Spleen (tissue), 11 donors: ENCODE data around the gene CYSLTR1. TPM values are rescaled to one million over a fixed set of nuclear protein-coding genes. Genes with fewer than 3 reads are reported as not detected.

Source experiments
- DNase-seq: peaks from one replicate; pipeline ENCODE4 v3.0.0-alpha.2; 2020
- H3K27ac ChIP-seq, 8 donors: fragments of 200-600 bp; sonication (generic) in 7 of 8; 1 replicate in 4 of 8; 2 replicates in 4 of 8; pipeline versions ENCODE4 v1.5.0 to v1.8.0; 2016 to 2021; ENCODE audit warnings: inconsistent platforms in 4 of 8, mild to moderate bottlenecking in 4 of 8, moderate library complexity in 1 of 8
- H3K27me3 ChIP-seq, 7 donors: fragments of 200-600 bp; sonication (generic) in 6 of 7; replicated peaks in 1 of 7; 1 replicate in 4 of 7; 2 replicates in 3 of 7; pipeline versions ENCODE4 v1.5.0 to v1.8.0; 2016 to 2021; ENCODE audit warnings: inconsistent platforms in 3 of 7, mild to moderate bottlenecking in 1 of 7
- H3K36me3 ChIP-seq, 6 donors: fragments of 200-600 bp; sonication (generic) in 5 of 6; 1 replicate in 4 of 6; 2 replicates in 2 of 6; pipeline versions ENCODE4 v1.5.0 to v1.8.0; 2016 to 2021; ENCODE audit warnings: inconsistent platforms in 2 of 6
- H3K4me1 ChIP-seq, 6 donors: fragments of 200-600 bp; sonication (generic) in 5 of 6; 1 replicate in 3 of 6; 2 replicates in 3 of 6; pipeline versions ENCODE4 v1.5.0 to v1.8.0; 2016 to 2021; ENCODE audit warnings: inconsistent platforms in 3 of 6
- H3K4me3 ChIP-seq, 8 donors: fragments of 200-600 bp; sonication (generic) in 7 of 8; 1 replicate in 4 of 8; 2 replicates in 4 of 8; pipeline versions ENCODE4 v1.5.0 to v1.8.0; 2016 to 2021; ENCODE audit warnings: inconsistent platforms in 4 of 8, mild to moderate bottlenecking in 4 of 8, moderate library complexity in 2 of 8
- H3K9me3 ChIP-seq, 8 donors: fragments of 200-600 bp; sonication (generic) in 7 of 8; 1 replicate in 4 of 8; 2 replicates in 4 of 8; pipeline versions ENCODE4 v1.5.0 to v1.8.0; 2016 to 2021; ENCODE audit warnings: inconsistent platforms in 4 of 8
- POLR2A ChIP-seq, 3 donors: fragments of 450-650 bp; IDR thresholded peaks; one replicate each; pipeline ENCODE4 v1.5.1; 2017; ENCODE audit warnings: antibody characterized with exemption in 3 of 3, mild to moderate bottlenecking in 1 of 3
- POLR2AphosphoS5 ChIP-seq, 3 donors: sonication (generic); formaldehyde crosslinking; IDR thresholded peaks; one replicate each; pipeline ENCODE4 v1.5.1; 2017; ENCODE audit warnings: antibody characterized with exemption in 3 of 3
- WGBS, 5 donors: extraction: QIAGEN DNeasy Blood & Tissue Kit in 3 of 5; methylation state at CpG; one replicate each; pipeline versions ENCODE4 v1.1.5 to v1.1.7; 2013 to 2018; 5-methylcytosine and 5-hydroxymethylcytosine counted together
- intact Hi-C: fragments of 100-400 bp; cut with DNase I; formaldehyde crosslinking; loops from one replicate; pipeline ENCODE4 v1.15.0; 2023; ENCODE audit warnings: low total_unique reads
- polyA plus RNA-seq, 3 donors: library from polyadenylated mRNA; stranded (reverse); fragments of 200-250 nt; gene quantifications; one replicate each; pipeline ENCODE4 v1.2.1, GENCODE V29; 2013
- total RNA-seq, 7 donors: library from RNA; depleted of rRNA in 3 of 7; stranded (reverse); fragments of >200 nt in 3 of 7; fragmentation: NEBNext Ultra II Directional in 4 of 7; extraction: Animal tissue kit (Norgen Biotek cat#: 25700) in 4 of 7; gene quantifications; one replicate each; pipeline versions ENCODE4 v1.1.0 to v1.2.1, GENCODE V29; 2016 to 2021
- TF ChIP-seq, protein P1 (sequence below), 11 experiments: fragments of 200-600 bp in 7 of 11; fragments of 450-650 bp in 4 of 11; sonication (generic) in 4 of 11; IDR thresholded peaks in 8 of 11; conservative IDR thresholded peaks in 3 of 11; 1 replicate in 7 of 11; 2 replicates in 4 of 11; pipeline versions ENCODE4 v1.4.0 to v1.8.0; 2016 to 2021; ENCODE audit warnings: antibody characterized with exemption in 11 of 11, inconsistent platforms in 4 of 11, mild to moderate bottlenecking in 1 of 11
- donor health status: healthy with polysubstance abuse.
- donor health status: DM: no; HTN: no; CAD: no; lungs with moderate emphysema.
- donor health status: DM: no; HTN: no; CAD: no.
- donor health status: Bipolar disorder and iron deficiency.
- donor health status: healthy.
- donor health status: DM: no; HTN: no; CAD: no.
- donor health status: DM: yes; HTN: yes; CAD: no.

CYSLTR1 gene
- total and polyA plus RNA-seq, 10 donors = 10.5 to 31.5 (median 16.3) TPM

- 88 to 94% (median 90%) methylated on average over 4 of the region's 4 CpGs for WGBS, 5 donors
- no peak for TF ChIP-seq POLR2AphosphoS5 (IDR thresholded peaks at IDR 0.05)
- TF ChIP-seq, protein P1, sequence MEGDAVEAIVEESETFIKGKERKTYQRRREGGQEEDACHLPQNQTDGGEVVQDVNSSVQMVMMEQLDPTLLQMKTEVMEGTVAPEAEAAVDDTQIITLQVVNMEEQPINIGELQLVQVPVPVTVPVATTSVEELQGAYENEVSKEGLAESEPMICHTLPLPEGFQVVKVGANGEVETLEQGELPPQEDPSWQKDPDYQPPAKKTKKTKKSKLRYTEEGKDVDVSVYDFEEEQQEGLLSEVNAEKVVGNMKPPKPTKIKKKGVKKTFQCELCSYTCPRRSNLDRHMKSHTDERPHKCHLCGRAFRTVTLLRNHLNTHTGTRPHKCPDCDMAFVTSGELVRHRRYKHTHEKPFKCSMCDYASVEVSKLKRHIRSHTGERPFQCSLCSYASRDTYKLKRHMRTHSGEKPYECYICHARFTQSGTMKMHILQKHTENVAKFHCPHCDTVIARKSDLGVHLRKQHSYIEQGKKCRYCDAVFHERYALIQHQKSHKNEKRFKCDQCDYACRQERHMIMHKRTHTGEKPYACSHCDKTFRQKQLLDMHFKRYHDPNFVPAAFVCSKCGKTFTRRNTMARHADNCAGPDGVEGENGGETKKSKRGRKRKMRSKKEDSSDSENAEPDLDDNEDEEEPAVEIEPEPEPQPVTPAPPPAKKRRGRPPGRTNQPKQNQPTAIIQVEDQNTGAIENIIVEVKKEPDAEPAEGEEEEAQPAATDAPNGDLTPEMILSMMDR (IDR thresholded peaks at IDR 0.05 in 8 of 11, conservative IDR thresholded peaks at IDR 0.05 in 3 of 11) = no peak
- no peak for TF ChIP-seq POLR2A (IDR thresholded peaks at IDR 0.05)
- Histone ChIP-seq H3K27ac (no peak overlapping the region), H3K4me1 (no peaks in the 10 kb centered on the region), H3K4me3 (no peak overlapping the region), H3K9me3 (peaks cover 0 to 8% (median 0%) of the 10 kb centered on the region in 8 donors), H3K27me3 (no peaks in the 10 kb centered on the region), H3K36me3 (no peaks in the 10 kb centered on the region)
- intact Hi-C loops = no loop called here
- no peak for DNase-seq
Observed at GRCh38 chrX:78357342-78358055, 30.1 kb upstream of the CYSLTR1 start.

GRCh38 chrX:78333521-78333920, 6.1 kb upstream of the CYSLTR1 start:
- intact Hi-C loops = no loop called here
- H3K9me3 ChIP-seq = no peaks in the 10 kb centered on the region
- no peak overlapping the region for H3K4me3 ChIP-seq
- H3K4me1 ChIP-seq = peaks cover 0 to 30% (median 0%) of the 10 kb centered on the region in 6 donors
- DNase-seq = no peak
- TF ChIP-seq, protein P1 (IDR thresholded peaks at IDR 0.05 in 8 of 11, conservative IDR thresholded peaks at IDR 0.05 in 3 of 11) = no peak
- TF ChIP-seq POLR2A (IDR thresholded peaks at IDR 0.05) = no peak
- H3K27ac ChIP-seq = no peak overlapping the region
- H3K36me3 ChIP-seq = no peaks in the 10 kb centered on the region
- no peaks in the 10 kb centered on the region for H3K27me3 ChIP-seq

DNA sequence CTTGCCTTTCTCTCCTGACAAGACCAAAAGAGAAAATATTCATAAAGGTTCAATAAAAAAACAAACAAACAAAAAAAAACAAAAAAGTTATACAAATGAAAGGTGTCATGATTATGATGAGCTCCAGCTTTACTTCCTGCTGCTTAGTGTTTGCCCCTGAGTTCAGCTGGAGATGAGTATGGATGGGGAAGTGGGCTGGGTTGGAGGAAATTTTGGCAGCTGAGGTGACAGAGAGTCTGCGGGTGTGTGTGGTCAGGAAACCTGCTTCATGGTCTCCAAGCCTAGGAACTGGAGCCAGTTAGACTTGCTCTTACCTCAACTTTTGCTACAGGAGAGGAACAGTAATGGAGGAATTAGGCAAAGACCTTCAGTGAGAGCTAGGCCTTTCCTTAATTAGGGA, 4.3 kb upstream of the CYSLTR1 start:
- peak overlapping the region in 2 of 8 donors; percentile 10 to 16 for H3K27ac ChIP-seq
- H3K4me3 ChIP-seq = no peak overlapping the region
- WGBS, 5 donors = 0 to 36% (median 31%) methylated on average over 1 of the region's 1 CpG
- H3K9me3 ChIP-seq = no peaks in the 10 kb centered on the region
- no peaks in the 10 kb centered on the region for H3K36me3 ChIP-seq
- no peak for DNase-seq
- no peaks in the 10 kb centered on the region for H3K27me3 ChIP-seq
- H3K4me1 ChIP-seq = peaks cover 0 to 40% (median 5%) of the 10 kb centered on the region in 6 donors
- intact Hi-C loops = no loop called here
- TF ChIP-seq, protein P1 (IDR thresholded peaks at IDR 0.05 in 8 of 11, conservative IDR thresholded peaks at IDR 0.05 in 3 of 11) = no peak
- no peak for TF ChIP-seq POLR2AphosphoS5 (IDR thresholded peaks at IDR 0.05)
- TF ChIP-seq POLR2A (IDR thresholded peaks at IDR 0.05) = no peak

GRCh38 chrX:78330540-78330939, 3.1 kb upstream of the CYSLTR1 start:
- no peaks in the 10 kb centered on the region for H3K36me3 ChIP-seq
- H3K4me3 ChIP-seq = no peak overlapping the region
- no peaks in the 10 kb centered on the region for H3K27me3 ChIP-seq
- peaks cover 0 to 41% (median 5%) of the 10 kb centered on the region in 6 donors for H3K4me1 ChIP-seq
- H3K27ac ChIP-seq = peak overlapping the region in 3 of 8 donors; percentile 51 to 79 (median 76)
- TF ChIP-seq, protein P1 (IDR thresholded peaks at IDR 0.05 in 8 of 11, conservative IDR thresholded peaks at IDR 0.05 in 3 of 11) = no peak
- TF ChIP-seq POLR2AphosphoS5 (IDR thresholded peaks at IDR 0.05) (no peak), POLR2A (IDR thresholded peaks at IDR 0.05) (no peak)
- no peak for DNase-seq
- intact Hi-C loops = no loop called here
- WGBS, 5 donors = 24 to 78% (median 53%) methylated on average over 1 of the region's 1 CpG
- no peaks in the 10 kb centered on the region for H3K9me3 ChIP-seq
